Measurements from ENCODE around the gene ALKBH2. TPM values are rescaled to one million over a fixed set of nuclear protein-coding genes. Genes with fewer than 3 reads are reported as not detected.

ALKBH2 gene
- total RNA-seq, 6 experiments from 2014 or later: 6.1 to 19.3 (median 17.1) TPM

DNA sequence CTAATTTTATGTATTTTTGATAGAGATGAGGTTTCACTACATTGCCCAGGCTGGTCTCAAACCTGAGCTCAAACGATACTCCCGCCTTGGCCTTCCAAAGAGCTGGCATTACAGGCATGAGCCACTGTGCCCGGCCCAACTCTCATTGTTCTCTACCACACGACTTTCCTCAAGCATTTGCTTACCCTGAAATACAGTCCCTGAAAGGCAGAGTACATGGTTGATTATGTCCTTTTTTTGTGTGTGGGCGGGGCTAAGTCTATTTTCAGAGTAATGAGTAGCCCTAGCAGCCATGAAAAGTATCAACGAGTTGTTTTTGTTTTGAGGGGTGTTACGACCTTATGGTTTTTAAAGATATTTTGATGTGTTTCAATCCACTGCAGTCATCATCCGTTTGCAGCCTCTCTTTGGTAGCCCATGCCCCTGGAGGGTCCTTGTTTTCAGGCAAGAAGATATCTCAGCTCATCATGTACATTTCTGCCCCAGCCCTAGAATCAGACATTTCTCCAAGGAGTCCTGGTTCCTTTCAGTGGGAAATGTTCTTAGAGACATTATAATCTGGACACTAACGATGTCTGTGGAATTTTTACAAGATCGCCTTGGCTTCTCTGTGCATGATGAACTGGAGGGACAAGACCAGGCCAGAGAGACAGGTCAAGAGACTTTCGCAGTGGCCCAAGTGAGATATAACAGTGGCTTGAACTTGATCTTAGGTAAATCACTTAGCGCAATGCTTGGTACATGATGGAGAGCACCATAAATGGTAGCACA lies 31.8 kb upstream of the ALKBH2 start:
- no peak overlapping the region for H3K27ac ChIP-seq
- H3K36me3 ChIP-seq: no peaks in the 10 kb centered on the region
- H3K27me3 ChIP-seq: no peaks in the 10 kb centered on the region
- peaks cover 0 to 45% (median 19%) of the 10 kb centered on the region in 4 donors for H3K4me1 ChIP-seq
- DNase-seq (no peak), ATAC-seq (no peak)
- no peak overlapping the region for H3K4me3 ChIP-seq
- TF ChIP-seq, protein P1, sequence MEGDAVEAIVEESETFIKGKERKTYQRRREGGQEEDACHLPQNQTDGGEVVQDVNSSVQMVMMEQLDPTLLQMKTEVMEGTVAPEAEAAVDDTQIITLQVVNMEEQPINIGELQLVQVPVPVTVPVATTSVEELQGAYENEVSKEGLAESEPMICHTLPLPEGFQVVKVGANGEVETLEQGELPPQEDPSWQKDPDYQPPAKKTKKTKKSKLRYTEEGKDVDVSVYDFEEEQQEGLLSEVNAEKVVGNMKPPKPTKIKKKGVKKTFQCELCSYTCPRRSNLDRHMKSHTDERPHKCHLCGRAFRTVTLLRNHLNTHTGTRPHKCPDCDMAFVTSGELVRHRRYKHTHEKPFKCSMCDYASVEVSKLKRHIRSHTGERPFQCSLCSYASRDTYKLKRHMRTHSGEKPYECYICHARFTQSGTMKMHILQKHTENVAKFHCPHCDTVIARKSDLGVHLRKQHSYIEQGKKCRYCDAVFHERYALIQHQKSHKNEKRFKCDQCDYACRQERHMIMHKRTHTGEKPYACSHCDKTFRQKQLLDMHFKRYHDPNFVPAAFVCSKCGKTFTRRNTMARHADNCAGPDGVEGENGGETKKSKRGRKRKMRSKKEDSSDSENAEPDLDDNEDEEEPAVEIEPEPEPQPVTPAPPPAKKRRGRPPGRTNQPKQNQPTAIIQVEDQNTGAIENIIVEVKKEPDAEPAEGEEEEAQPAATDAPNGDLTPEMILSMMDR (IDR thresholded peaks at IDR 0.05): no peak
- no peak for TF ChIP-seq POLR2A (IDR thresholded peaks at IDR 0.05)
- H3K9me3 ChIP-seq: no peaks in the 10 kb centered on the region
- intact Hi-C loops (cut with DNase I): no loop called here
- 87% methylated on average over 11 of the region's 12 CpGs for WGBS (ENCODE audit: insufficient coverage, low coverage, low lambda C conversion rate, missing lambda C conversion rate)

DNA sequence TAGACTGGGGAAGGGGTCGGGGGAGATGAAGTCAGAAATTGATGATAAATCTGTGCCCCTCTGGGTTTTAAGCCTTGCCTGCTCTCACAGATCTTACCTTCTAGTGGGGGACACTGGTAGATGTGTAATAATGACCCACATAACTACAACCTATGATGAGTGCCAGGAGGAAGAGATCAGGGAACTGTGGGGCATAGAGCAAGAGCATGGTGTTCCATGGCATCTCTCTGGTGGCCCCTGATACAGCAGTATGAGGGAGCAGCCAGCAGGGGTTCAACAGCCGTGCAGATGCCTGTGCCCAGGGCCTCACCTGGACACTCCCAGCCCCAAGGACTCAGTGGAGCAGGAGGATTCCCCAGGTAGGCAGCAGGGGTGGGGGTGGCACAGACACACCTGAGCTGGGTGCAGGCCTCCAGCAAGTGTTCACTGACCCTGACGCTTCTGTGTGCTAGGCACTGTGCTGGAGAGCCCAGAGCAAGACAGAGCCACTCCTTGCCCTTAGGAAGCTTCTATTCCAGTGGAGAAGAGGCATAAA lies 28.1 kb upstream of the ALKBH2 start:
- no peaks in the 10 kb centered on the region for H3K9me3 ChIP-seq
- H3K4me3 ChIP-seq: no peak overlapping the region
- no peak for DNase-seq
- no peaks in the 10 kb centered on the region for H3K36me3 ChIP-seq
- TF ChIP-seq, protein P1 (IDR thresholded peaks at IDR 0.05): no peak
- no peak for TF ChIP-seq POLR2A (IDR thresholded peaks at IDR 0.05)
- intact Hi-C loops (cut with DNase I): no loop called here
- peak overlapping the region in 1 of 3 donors; percentile 39 for H3K27ac ChIP-seq
- H3K27me3 ChIP-seq: no peaks in the 10 kb centered on the region
- H3K4me1 ChIP-seq: peaks cover 0 to 42% (median 17%) of the 10 kb centered on the region in 4 donors
- 100% methylated on average over 1 of the region's 3 CpGs for WGBS (ENCODE audit: insufficient coverage, low coverage, low lambda C conversion rate, missing lambda C conversion rate)
- ATAC-seq: peak; percentile 51 to 77 (median 66)

DNA sequence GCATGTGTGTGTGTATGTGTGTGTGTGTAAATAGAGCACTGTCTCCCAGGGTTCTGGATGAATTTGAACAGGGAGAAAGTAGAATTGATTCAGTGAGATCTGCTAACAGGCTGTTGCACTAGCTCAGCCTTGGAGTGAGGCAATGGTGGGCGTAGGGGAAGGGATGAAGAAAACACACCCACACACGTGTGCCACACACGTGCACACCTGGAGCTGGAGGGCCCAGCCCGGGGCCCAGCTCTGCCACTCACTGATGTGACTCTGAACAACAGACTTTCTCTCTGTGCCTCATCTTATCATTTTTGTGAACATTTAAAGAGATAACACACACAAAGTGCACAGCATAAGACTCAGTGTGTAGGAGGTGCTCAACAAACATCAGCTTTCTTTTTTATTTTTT lies 27.3 kb upstream of the ALKBH2 start:
- ATAC-seq (no peak), DNase-seq (no peak)
- Histone ChIP-seq H3K36me3 (no peaks in the 10 kb centered on the region), H3K4me3 (no peak overlapping the region), H3K27me3 (no peaks in the 10 kb centered on the region), H3K9me3 (no peaks in the 10 kb centered on the region), H3K27ac (no peak overlapping the region), H3K4me1 (peaks cover 0 to 49% (median 15%) of the 10 kb centered on the region in 4 donors)
- intact Hi-C loops (cut with DNase I): no loop called here
- no peak for TF ChIP-seq POLR2A (IDR thresholded peaks at IDR 0.05)
- TF ChIP-seq, protein P1 (IDR thresholded peaks at IDR 0.05): no peak
- 60% methylated on average over 4 of the region's 4 CpGs for WGBS (ENCODE audit: insufficient coverage, low coverage, low lambda C conversion rate, missing lambda C conversion rate)

DNA sequence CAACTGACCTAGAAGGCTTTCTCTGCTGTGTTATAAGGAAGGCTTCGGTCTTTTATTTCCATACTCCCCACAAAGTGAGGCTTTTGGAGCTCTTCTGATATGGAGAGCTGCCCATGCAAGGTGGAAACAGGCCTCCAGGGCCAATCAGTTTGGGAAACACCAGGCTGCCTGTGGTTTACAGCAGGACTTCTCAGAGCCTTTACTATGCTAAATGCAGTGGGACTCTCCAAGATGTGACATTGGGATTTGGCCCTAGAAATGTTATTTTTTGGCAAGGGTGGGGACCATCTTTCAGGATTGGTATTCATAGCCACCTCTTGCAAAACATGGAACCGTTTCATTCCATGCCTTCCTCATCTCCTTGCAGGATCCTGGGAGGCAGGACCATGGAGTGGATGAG lies 26.8 kb upstream of the ALKBH2 start:
- TF ChIP-seq POLR2A (IDR thresholded peaks at IDR 0.05): no peak
- TF ChIP-seq, protein P1 (IDR thresholded peaks at IDR 0.05): no peak
- intact Hi-C loops (cut with DNase I): no loop called here
- no peaks in the 10 kb centered on the region for H3K9me3 ChIP-seq
- WGBS (ENCODE audit: insufficient coverage, low coverage, low lambda C conversion rate, missing lambda C conversion rate): 74% methylated on average over 2 of the region's 2 CpGs
- H3K4me3 ChIP-seq: no peak overlapping the region
- no peaks in the 10 kb centered on the region for H3K27me3 ChIP-seq
- H3K36me3 ChIP-seq: no peaks in the 10 kb centered on the region
- ATAC-seq (no peak), DNase-seq (no peak)
- H3K4me1 ChIP-seq: peaks cover 0 to 54% (median 18%) of the 10 kb centered on the region in 4 donors
- no peak overlapping the region for H3K27ac ChIP-seq
